HG03097 (cell line): ENCODE data around the gene ETF1.

ENCODE experiments used
- ATAC-seq: cut with Tn5 transposase; IDR thresholded peaks from one replicate; pipeline ENCODE4 v1.9.1; 2021; ENCODE audit not compliant: unreplicated experiment, low FRiP score

The ETF1 gene

GRCh38 chr5:138465261-138466124, 77.5 kb downstream of the ETF1 start, which contains the start of gene EGR1:
Gene EGR1 (plus strand): TSS chr5:138465479. CDS start chr5:138465762, 283 bp downstream.
- ATAC-seq: peak; percentile 50

- ATAC-seq: peak; percentile 69
Observed at GRCh38 chr5:138464388-138465260, 78.4 kb downstream of the ETF1 start.

- peak; percentile 52 for ATAC-seq
Observed at GRCh38 chr5:138464008-138464387, 79.0 kb downstream of the ETF1 start.

GRCh38 chr5:138463419-138464007, 79.5 kb downstream of the ETF1 start:
- no peak for ATAC-seq

GRCh38 chr5:138461343-138462125, 81.5 kb downstream of the ETF1 start:
- ATAC-seq: no peak

- no peak for ATAC-seq
Observed at GRCh38 chr5:138460032-138460693, 82.9 kb downstream of the ETF1 start.

GRCh38 chr5:138459311-138459933, 83.6 kb downstream of the ETF1 start:
- ATAC-seq: no peak

- no peak for ATAC-seq
Observed at GRCh38 chr5:138458856-138459255, 84.2 kb downstream of the ETF1 start.

GRCh38 chr5:138458384-138458783, 84.7 kb downstream of the ETF1 start:
- no peak for ATAC-seq

GRCh38 chr5:138457531-138458275, 85.3 kb downstream of the ETF1 start:
- ATAC-seq: no peak
